ENCODE measurements around the gene ZNF57.
"Not testable (repeated sequence)": the region's sequence is repeated elsewhere in the genome, so short reads cannot be mapped to it uniquely, and the experiment has no call there.

ZNF57 gene

DNA sequence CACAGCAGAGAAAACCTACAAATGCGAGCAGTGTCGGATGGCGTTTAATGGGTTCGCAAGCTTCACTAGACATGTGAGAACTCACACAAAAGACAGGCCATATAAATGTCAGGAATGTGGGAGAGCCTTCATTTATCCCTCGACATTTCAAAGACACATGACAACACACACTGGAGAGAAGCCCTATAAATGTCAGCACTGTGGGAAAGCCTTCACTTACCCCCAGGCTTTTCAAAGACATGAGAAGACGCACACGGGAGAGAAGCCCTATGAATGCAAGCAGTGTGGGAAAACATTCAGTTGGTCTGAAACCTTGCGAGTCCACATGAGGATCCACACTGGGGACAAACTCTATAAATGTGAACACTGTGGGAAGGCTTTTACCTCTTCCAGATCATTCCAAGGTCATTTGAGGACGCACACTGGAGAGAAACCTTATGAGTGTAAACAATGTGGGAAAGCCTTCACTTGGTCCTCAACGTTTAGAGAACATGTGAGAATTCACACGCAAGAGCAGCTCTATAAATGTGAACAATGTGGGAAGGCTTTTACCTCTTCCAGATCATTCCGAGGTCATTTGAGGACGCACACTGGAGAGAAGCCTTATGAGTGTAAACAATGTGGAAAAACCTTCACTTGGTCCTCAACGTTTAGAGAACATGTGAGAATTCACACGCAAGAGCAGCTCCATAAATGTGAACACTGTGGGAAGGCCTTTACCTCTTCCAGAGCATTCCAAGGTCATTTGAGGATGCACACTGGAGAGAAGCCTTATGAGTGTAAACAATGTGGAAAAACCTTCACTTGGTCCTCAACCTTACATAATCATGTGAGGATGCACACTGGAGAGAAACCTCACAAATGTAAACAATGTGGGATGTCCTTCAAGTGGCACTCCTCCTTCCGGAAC, 16.8 kb downstream of the ZNF57 start:
- in situ Hi-C loops (cut with MboI; ENCODE audit: low pct_unique_long_range_greater_than_20kb, low sequenced_read_pairs, unreplicated experiment): no loop called here
- no peak for TF ChIP-seq CTCF (IDR thresholded peaks at IDR 0.05; ENCODE audit: extremely low read depth, insufficient read depth, missing control alignments)
- DNase-seq (ENCODE audit: low spot score): no peak

GRCh38 chr19:2922987-2923386, 22.3 kb downstream of the ZNF57 start:
- DNase-seq (ENCODE audit: low spot score): no peak
- no peak for TF ChIP-seq CTCF (IDR thresholded peaks at IDR 0.05; ENCODE audit: extremely low read depth, insufficient read depth, missing control alignments)
- in situ Hi-C loops (cut with MboI; ENCODE audit: low pct_unique_long_range_greater_than_20kb, low sequenced_read_pairs, unreplicated experiment): no loop called here

- no peak for DNase-seq (ENCODE audit: low spot score)
- no peak for TF ChIP-seq CTCF (IDR thresholded peaks at IDR 0.05; ENCODE audit: extremely low read depth, insufficient read depth, missing control alignments)
- in situ Hi-C loops (cut with MboI; ENCODE audit: low pct_unique_long_range_greater_than_20kb, low sequenced_read_pairs, unreplicated experiment): no loop called here
Measured at GRCh38 chr19:2923510-2923909, 22.8 kb downstream of the ZNF57 start.

DNA sequence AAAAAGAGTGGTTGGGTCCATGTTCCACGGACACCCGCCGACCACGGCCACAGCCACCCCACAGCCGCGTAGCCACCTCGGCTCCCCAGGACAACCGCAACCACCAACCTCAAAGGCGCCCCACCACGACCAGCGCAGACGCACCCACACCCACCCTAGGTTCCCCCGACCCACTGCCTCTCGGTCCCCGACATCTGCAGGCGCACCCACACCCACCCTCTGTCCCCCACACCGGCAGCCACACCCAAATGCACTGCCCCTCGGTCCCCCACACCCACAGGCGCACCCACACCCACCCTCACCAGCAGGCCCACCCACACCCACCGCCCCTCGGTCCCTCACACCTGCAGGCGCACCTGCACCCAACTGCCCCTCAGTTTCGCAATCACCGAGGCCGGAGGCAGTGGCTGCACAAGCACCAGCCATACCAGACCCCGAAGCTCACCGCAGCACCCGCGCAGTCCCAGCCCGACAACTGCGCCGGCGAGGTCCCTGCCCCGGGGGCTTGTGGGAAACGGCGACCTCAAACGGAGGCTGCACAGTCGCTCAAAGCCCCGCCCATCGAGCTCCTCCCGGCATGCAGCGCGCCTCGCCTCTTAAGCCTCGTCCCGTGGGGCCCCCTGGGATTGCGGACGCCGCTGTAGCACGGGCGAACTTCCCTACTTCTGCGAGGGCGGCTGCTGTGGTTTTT, 25.8 kb downstream of the ZNF57 start:
- no peak for DNase-seq (ENCODE audit: low spot score)
- no peak for TF ChIP-seq CTCF (IDR thresholded peaks at IDR 0.05; ENCODE audit: extremely low read depth, insufficient read depth, missing control alignments)
- in situ Hi-C loops (cut with MboI; ENCODE audit: low pct_unique_long_range_greater_than_20kb, low sequenced_read_pairs, unreplicated experiment): no loop called here

- in situ Hi-C loops (cut with MboI; ENCODE audit: low pct_unique_long_range_greater_than_20kb, low sequenced_read_pairs, unreplicated experiment): no loop called here
- TF ChIP-seq CTCF (IDR thresholded peaks at IDR 0.05; ENCODE audit: extremely low read depth, insufficient read depth, missing control alignments): no peak
Measured at GRCh38 chr19:2927032-2927430, 26.3 kb downstream of the ZNF57 start.

GRCh38 chr19:2933490-2933910, 32.8 kb downstream of the ZNF57 start:
- no peak for DNase-seq (ENCODE audit: low spot score)
- in situ Hi-C loops (cut with MboI; ENCODE audit: low pct_unique_long_range_greater_than_20kb, low sequenced_read_pairs, unreplicated experiment): no loop called here
- TF ChIP-seq CTCF (IDR thresholded peaks at IDR 0.05; ENCODE audit: extremely low read depth, insufficient read depth, missing control alignments): no peak

More at GRCh38 chr19:2927032-2927430, 26.3 kb downstream of the ZNF57 start:
- no peak for DNase-seq (ENCODE audit: low spot score)

- in situ Hi-C loops (cut with MboI; ENCODE audit: low pct_unique_long_range_greater_than_20kb, low sequenced_read_pairs, unreplicated experiment): not testable (repeated sequence)
Measured at GRCh38 chr19:2935863-2936262, 35.1 kb downstream of the ZNF57 start.

More at GRCh38 chr19:2935863-2936262, 35.1 kb downstream of the ZNF57 start:
- DNase-seq (ENCODE audit: low spot score): not testable (repeated sequence)
